NT2/D1 (cell line): ENCODE measurements around the gene PDIK1L.

ENCODE experiments used
- SUZ12 ChIP-seq: IDR thresholded peaks from 2 replicates; pipeline ENCODE4 v1.6.1; 2011; ENCODE audit not compliant: insufficient read length, insufficient read depth; ENCODE audit errors: extremely low read depth
- YY1 ChIP-seq: IDR thresholded peaks from 2 replicates; pipeline ENCODE4 v1.6.1; 2011; ENCODE audit not compliant: insufficient read length, insufficient read depth

GRCh38 chr1:26159743-26160039 is 48.1 kb downstream of the PDIK1L start:
- TF ChIP-seq YY1 (no peak), SUZ12 (no peak)
